ENCODE results near the gene CLEC20A. TPM values are rescaled to one million over a fixed set of nuclear protein-coding genes. Genes with fewer than 3 reads are reported as not detected.
"Not testable (repeated sequence)": the region's sequence is repeated elsewhere in the genome, so short reads cannot be mapped to it uniquely, and the experiment has no call there.

The CLEC20A gene
- polyA plus RNA-seq, 3 donors = not detected

DNA sequence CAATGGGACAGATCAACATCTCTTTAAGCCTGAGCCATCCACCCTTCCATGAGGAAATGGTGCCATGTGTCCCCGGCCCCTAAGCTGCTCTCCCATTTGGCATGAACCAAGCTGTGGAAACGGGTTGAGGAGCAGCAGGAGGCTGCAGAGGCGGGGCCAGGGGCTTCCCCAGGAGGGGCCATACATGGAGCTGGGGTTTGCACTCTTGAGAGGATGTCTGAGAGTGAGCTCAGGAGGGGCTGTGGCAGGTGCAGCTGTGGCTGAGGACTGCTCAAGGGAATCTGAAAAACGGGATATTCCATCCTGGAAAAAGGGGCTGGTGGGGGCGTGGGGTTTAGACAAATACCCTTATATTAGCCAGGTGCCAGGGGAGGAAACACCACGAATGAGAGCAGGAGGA, 7.1 kb upstream of the CLEC20A start:
- Mint-ChIP-seq H3K4me1 (peaks cover 1% of the 10 kb centered on the region), H3K36me3 (no peaks in the 10 kb centered on the region), H3K4me3 (no peak overlapping the region), H3K27ac (no peak overlapping the region), H3K27me3 (ENCODE audit: low read depth in 3 of 3) (peaks cover 2 to 4% (median 2%) of the 10 kb centered on the region in 3 donors), H3K9me3 (peaks cover 0 to 1% (median 0%) of the 10 kb centered on the region in 7 donors)
- Histone ChIP-seq H3K27ac (ENCODE audit: low read depth in 1 of 2, low read length in 2 of 2) (no peak overlapping the region), H3K79me2 (ENCODE audit: insufficient read depth, low read length) (no peaks in the 10 kb centered on the region), H3K9me3 (replicated peaks in 1 of 2; ENCODE audit: control insufficient read depth in 1 of 2, insufficient read depth in 1 of 2, low read length in 2 of 2) (no peaks in the 10 kb centered on the region), H3K36me3 (replicated peaks in 1 of 2; ENCODE audit: control insufficient read depth in 1 of 2, insufficient read depth in 2 of 2, low read length in 2 of 2) (no peaks in the 10 kb centered on the region), H3K4me3 (replicated peaks in 1 of 3; ENCODE audit: low read depth in 2 of 3, low read length in 3 of 3) (no peak overlapping the region), H2AFZ (ENCODE audit: insufficient read depth, low read depth, low read length, poor library complexity, severe bottlenecking) (no peak overlapping the region), H4K20me1 (ENCODE audit: insufficient read depth, low read length) (no peaks in the 10 kb centered on the region), H3K27me3 (ENCODE audit: control insufficient read depth in 2 of 2, insufficient read depth in 2 of 2, low read length in 2 of 2) (no peaks in the 10 kb centered on the region), H3K4me1 (ENCODE audit: control insufficient read depth in 1 of 2, insufficient read depth in 2 of 2, low read length in 2 of 2) (no peaks in the 10 kb centered on the region), H3K9ac (ENCODE audit: insufficient read depth, low read length, poor library complexity, severe bottlenecking) (no peak overlapping the region), H3K4me2 (replicated peaks; ENCODE audit: extremely low read depth, low read length, poor library complexity, severe bottlenecking) (no peak overlapping the region)
- WGBS (ENCODE audit: insufficient coverage) = 50% methylated on average over 4 of the region's 6 CpGs
- intact Hi-C loops (cut with micrococcal nuclease) = loop anchor here in 1 of 2 donors (5.0 kb wide), 1 partner anchor 192 kb away; no protein-coding TSS in a partner anchor
- DNase-seq = no peak
- TF ChIP-seq, protein P1, sequence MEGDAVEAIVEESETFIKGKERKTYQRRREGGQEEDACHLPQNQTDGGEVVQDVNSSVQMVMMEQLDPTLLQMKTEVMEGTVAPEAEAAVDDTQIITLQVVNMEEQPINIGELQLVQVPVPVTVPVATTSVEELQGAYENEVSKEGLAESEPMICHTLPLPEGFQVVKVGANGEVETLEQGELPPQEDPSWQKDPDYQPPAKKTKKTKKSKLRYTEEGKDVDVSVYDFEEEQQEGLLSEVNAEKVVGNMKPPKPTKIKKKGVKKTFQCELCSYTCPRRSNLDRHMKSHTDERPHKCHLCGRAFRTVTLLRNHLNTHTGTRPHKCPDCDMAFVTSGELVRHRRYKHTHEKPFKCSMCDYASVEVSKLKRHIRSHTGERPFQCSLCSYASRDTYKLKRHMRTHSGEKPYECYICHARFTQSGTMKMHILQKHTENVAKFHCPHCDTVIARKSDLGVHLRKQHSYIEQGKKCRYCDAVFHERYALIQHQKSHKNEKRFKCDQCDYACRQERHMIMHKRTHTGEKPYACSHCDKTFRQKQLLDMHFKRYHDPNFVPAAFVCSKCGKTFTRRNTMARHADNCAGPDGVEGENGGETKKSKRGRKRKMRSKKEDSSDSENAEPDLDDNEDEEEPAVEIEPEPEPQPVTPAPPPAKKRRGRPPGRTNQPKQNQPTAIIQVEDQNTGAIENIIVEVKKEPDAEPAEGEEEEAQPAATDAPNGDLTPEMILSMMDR (IDR thresholded peaks at IDR 0.05) = no peak

DNA sequence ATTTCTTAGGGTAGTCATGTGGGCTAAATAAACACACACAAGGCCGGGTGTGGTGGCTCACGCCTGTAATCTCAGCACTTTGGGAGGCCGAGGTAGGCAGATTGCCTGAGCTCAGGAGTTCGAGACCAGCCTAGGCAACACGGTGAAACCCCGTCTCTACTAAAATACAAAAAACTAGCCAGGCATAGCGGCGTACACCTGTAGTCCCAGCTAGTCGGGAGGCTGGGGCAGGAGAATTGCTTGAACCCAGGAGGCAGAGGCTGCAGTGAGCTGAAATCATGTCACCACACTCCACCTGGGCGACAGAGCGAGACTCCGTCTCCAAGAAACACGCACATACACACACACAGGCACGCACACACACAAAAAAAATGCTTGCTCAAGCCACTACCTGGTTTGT, 6.6 kb upstream of the CLEC20A start:
- not testable (repeated sequence) for H3K4me3 Mint-ChIP-seq; H2AFZ ChIP-seq (ENCODE audit: insufficient read depth, low read depth, low read length, poor library complexity, severe bottlenecking); H3K4me3 ChIP-seq (replicated peaks in 1 of 3; ENCODE audit: low read depth in 2 of 3, low read length in 3 of 3); H3K27ac Mint-ChIP-seq; H3K27me3 Mint-ChIP-seq (ENCODE audit: low read depth in 3 of 3); H3K9ac ChIP-seq (ENCODE audit: insufficient read depth, low read length, poor library complexity, severe bottlenecking); H3K36me3 ChIP-seq (replicated peaks in 1 of 2; ENCODE audit: control insufficient read depth in 1 of 2, insufficient read depth in 2 of 2, low read length in 2 of 2); H3K9me3 ChIP-seq (replicated peaks in 1 of 2; ENCODE audit: control insufficient read depth in 1 of 2, insufficient read depth in 1 of 2, low read length in 2 of 2); H3K79me2 ChIP-seq (ENCODE audit: insufficient read depth, low read length); H3K27ac ChIP-seq (ENCODE audit: low read depth in 1 of 2, low read length in 2 of 2); H3K4me1 Mint-ChIP-seq; H3K4me2 ChIP-seq (replicated peaks; ENCODE audit: extremely low read depth, low read length, poor library complexity, severe bottlenecking); H3K9me3 Mint-ChIP-seq; H4K20me1 ChIP-seq (ENCODE audit: insufficient read depth, low read length); H3K36me3 Mint-ChIP-seq; H3K27me3 ChIP-seq (ENCODE audit: control insufficient read depth in 2 of 2, insufficient read depth in 2 of 2, low read length in 2 of 2); H3K4me1 ChIP-seq (ENCODE audit: control insufficient read depth in 1 of 2, insufficient read depth in 2 of 2, low read length in 2 of 2); DNase-seq
- intact Hi-C loops (cut with micrococcal nuclease) = loop anchor here in 1 of 2 donors (5.0 kb wide), 1 partner anchor 191 kb away; no protein-coding TSS in a partner anchor
- 93% methylated on average over 14 of the region's 14 CpGs for WGBS (ENCODE audit: insufficient coverage)

Data from CD14-positive monocyte (primary cell).